GM23338 (cell line): ENCODE measurements around the gene CHN1. TPM values are rescaled to one million over a fixed set of nuclear protein-coding genes. Genes with fewer than 3 reads are reported as not detected.

Source experiments
- ATAC-seq: fragments of 200-7000 bp; cut with Tn5 transposase; 3 replicates; pipeline ENCODE4 v1.9.1; 2020
- DNase-seq: peaks from one replicate; pipeline ENCODE4 v3.0.0-alpha.2; 2015; ENCODE audit warnings: low spot score
- H2AFZ ChIP-seq: fragments of 200-600 bp; sonication (generic); 2 replicates; pipeline ENCODE4 v1.8.0; 2016; ENCODE audit warnings: antibody characterized with exemption, mild to moderate bottlenecking, moderate library complexity
- H3F3A ChIP-seq: fragments of 200-600 bp; sonication (generic); replicated peaks from 2 replicates; pipeline ENCODE4 v1.8.0; 2017; ENCODE audit warnings: antibody characterized with exemption, mixed run types, low read depth
- H3K27ac ChIP-seq: fragments of 200-600 bp; sonication (generic); 2 replicates; pipeline ENCODE4 v1.6.1; 2016; ENCODE audit warnings: low read depth
- H3K27me3 ChIP-seq: fragments of 200-600 bp; sonication (generic); 2 replicates; pipeline ENCODE4 v1.8.0; 2016; ENCODE audit warnings: mild to moderate bottlenecking, mixed run types, moderate library complexity; ENCODE audit not compliant: insufficient read depth
- H3K36me3 ChIP-seq: fragments of 200-600 bp; sonication (generic); 2 replicates; pipeline ENCODE4 v1.8.0; 2016; ENCODE audit warnings: mild to moderate bottlenecking; ENCODE audit not compliant: insufficient read depth
- H3K4me1 ChIP-seq: fragments of 200-600 bp; sonication (generic); 2 replicates; pipeline ENCODE4 v1.8.0; 2016; ENCODE audit warnings: mild to moderate bottlenecking, moderate library complexity; ENCODE audit not compliant: insufficient read depth
- H3K4me2 ChIP-seq: fragments of 200-600 bp; sonication (generic); 2 replicates; pipeline ENCODE4 v1.7.1; 2017; ENCODE audit warnings: mixed run types
- H3K4me3 ChIP-seq: fragments of 200-600 bp; sonication (generic); 2 replicates; pipeline ENCODE4 v1.6.1; 2016; ENCODE audit warnings: mixed run types
- H3K79me2 ChIP-seq: fragments of 200-600 bp; sonication (generic); replicated peaks from 2 replicates; pipeline ENCODE4 v1.8.0; 2017; ENCODE audit warnings: mild to moderate bottlenecking; ENCODE audit not compliant: insufficient read depth
- H3K9me2 ChIP-seq: fragments of 200-600 bp; sonication (generic); 2 replicates; pipeline ENCODE4 v1.8.0; 2017; ENCODE audit not compliant: insufficient read depth
- H4K20me1 ChIP-seq: fragments of 200-600 bp; sonication (generic); replicated peaks from 2 replicates; pipeline ENCODE4 v1.8.0; 2017; ENCODE audit warnings: mild to moderate bottlenecking; ENCODE audit not compliant: insufficient read depth
- H3K27ac Mint-ChIP-seq: 2 replicates; pipeline ENCODE4 v1.8.0; 2020; ENCODE audit warnings: inconsistent platforms, mild to moderate bottlenecking, moderate library complexity, mixed read lengths
- H3K27me3 Mint-ChIP-seq: 3 replicates; pipeline ENCODE4 v1.8.0; 2022; ENCODE audit warnings: low read depth, mild to moderate bottlenecking, moderate library complexity, mixed read lengths, inconsistent platforms; ENCODE audit not compliant: insufficient read depth, poor library complexity
- H3K36me3 Mint-ChIP-seq: 3 replicates; pipeline ENCODE4 v1.8.0; 2021; ENCODE audit warnings: low read depth, mild to moderate bottlenecking, inconsistent platforms, moderate library complexity, mixed read lengths
- H3K4me1 Mint-ChIP-seq: 3 replicates; pipeline ENCODE4 v1.8.0; 2020; ENCODE audit warnings: mild to moderate bottlenecking, inconsistent platforms, mixed read lengths
- H3K4me3 Mint-ChIP-seq: 3 replicates; pipeline ENCODE4 v1.8.0; 2021; ENCODE audit warnings: moderate library complexity, mild to moderate bottlenecking, inconsistent platforms, mixed read lengths
- H3K9me3 Mint-ChIP-seq: 3 replicates; pipeline ENCODE4 v1.8.0; 2020; ENCODE audit warnings: moderate library complexity, mild to moderate bottlenecking, inconsistent platforms, mixed read lengths
- CREB1 ChIP-seq: fragments of 250-450 bp; sonication (Bioruptor Pico); IDR thresholded peaks from 2 replicates; pipeline ENCODE4 v1.5.0; 2020; ENCODE audit warnings: low read depth, mild to moderate bottlenecking, moderate library complexity
- EZH2 ChIP-seq: fragments of 200-600 bp; sonication (generic); IDR thresholded peaks from one replicate; pipeline ENCODE4 v1.8.0; 2017; ENCODE audit warnings: antibody characterized with exemption, mild to moderate bottlenecking, low read depth; ENCODE audit not compliant: unreplicated experiment
- EZH2phosphoT487 ChIP-seq: fragments of 200-600 bp; sonication (generic); IDR thresholded peaks from one replicate; pipeline ENCODE4 v1.8.1; 2018; ENCODE audit warnings: antibody characterized with exemption; ENCODE audit not compliant: unreplicated experiment
- JUNB ChIP-seq: IDR thresholded peaks from one replicate; pipeline ENCODE4 v1.6.1; 2016; ENCODE audit warnings: antibody characterized with exemption; ENCODE audit not compliant: unreplicated experiment
- NANOG ChIP-seq: IDR thresholded peaks from 2 replicates; pipeline ENCODE4 v1.6.1; 2016; ENCODE audit warnings: antibody characterized with exemption, borderline replicate concordance
- POLR2AphosphoS5 ChIP-seq: IDR thresholded peaks from 2 replicates; pipeline ENCODE4 v1.6.1; 2016; ENCODE audit warnings: antibody characterized with exemption, low read depth
- STAT1 ChIP-seq: IDR thresholded peaks from one replicate; pipeline ENCODE4 v1.6.1; 2016; ENCODE audit warnings: antibody characterized with exemption; ENCODE audit not compliant: unreplicated experiment
- ZNF114 ChIP-seq: fragments of 250-450 bp; sonication (Bioruptor Pico); IDR thresholded peaks from 2 replicates; pipeline ENCODE4 v1.5.0; 2020; ENCODE audit warnings: mild to moderate bottlenecking, moderate library complexity
- ZNF331 ChIP-seq: fragments of 250-450 bp; sonication (Bioruptor Pico); IDR thresholded peaks from 2 replicates; pipeline ENCODE4 v1.5.0; 2020; ENCODE audit warnings: low read depth, mild to moderate bottlenecking, moderate library complexity
- polyA plus RNA-seq: library from polyadenylated mRNA; unstranded; fragments of >200 nt; fragmentation: Nextera tagmentation; extraction: Ambion mirVana; gene quantifications from 2 replicates; pipeline ENCODE4 v1.2.1, GENCODE V29; 2016
- total RNA-seq: library from RNA; depleted of rRNA; stranded (reverse); fragments of >200 nt; shearing (Covaris generic); gene quantifications from 2 replicates; pipeline ENCODE4 v1.2.3, GENCODE V29; 2014
- TF ChIP-seq, protein P1 (sequence below): IDR thresholded peaks from 2 replicates; pipeline ENCODE4 v1.6.1; 2016; ENCODE audit warnings: antibody characterized with exemption
- TF ChIP-seq, protein P2 (sequence below): IDR thresholded peaks from one replicate; pipeline ENCODE4 v1.6.1; 2018; ENCODE audit warnings: antibody characterized with exemption; ENCODE audit not compliant: unreplicated experiment
- TF ChIP-seq, protein P3 (sequence below), 2 experiments: fragments of 200-600 bp in 1 of 2; sonication (generic) in 1 of 2; conservative IDR thresholded peaks; 2 replicates each; pipeline versions ENCODE4 v1.5.1 to v1.6.1; 2016 to 2017; ENCODE audit warnings: antibody characterized with exemption in 2 of 2, low read depth in 2 of 2, mild to moderate bottlenecking in 2 of 2, moderate library complexity in 1 of 2
- TF ChIP-seq, protein P4 (sequence below): fragments of 250-450 bp; sonication (Bioruptor Pico); IDR thresholded peaks from 2 replicates; pipeline ENCODE4 v1.5.0; 2020; ENCODE audit warnings: mild to moderate bottlenecking, moderate library complexity

CHN1 gene
- total and polyA plus RNA-seq, 2 experiments from 2014 or later = 28.1 to 36.5 TPM

DNA sequence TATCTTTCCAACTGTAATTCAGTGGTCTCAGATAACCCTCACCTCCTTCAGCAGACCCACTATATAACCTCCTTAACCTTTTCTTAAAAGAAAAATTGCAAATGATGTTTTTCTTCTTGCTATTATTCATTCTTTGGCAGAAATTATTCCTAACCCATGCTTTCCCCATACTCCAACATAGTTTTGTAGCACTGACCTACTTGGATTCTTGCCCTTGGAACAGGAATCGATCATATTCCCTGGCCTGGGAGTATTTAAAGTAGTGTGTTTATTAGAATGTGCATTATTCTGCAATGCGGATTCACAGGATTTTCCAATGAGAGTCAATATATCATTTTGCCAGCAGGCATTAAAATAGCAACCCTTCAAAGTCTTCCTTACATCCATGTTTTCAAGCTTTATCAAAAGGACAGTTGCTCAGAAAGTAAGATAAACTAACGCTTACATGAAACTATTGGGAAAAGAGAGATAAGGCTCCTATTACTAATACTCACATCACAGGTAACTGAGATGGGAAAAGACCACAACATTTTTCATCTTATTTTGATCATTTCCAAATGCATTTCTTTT is 37.4 kb downstream of the CHN1 start:
- Histone ChIP-seq H3K4me1 (peaks cover 63% of the 10 kb centered on the region), H3K27ac (peak overlapping the region; percentile 40; the same call in 1 of the 2 replicates)
- H3K4me1 Mint-ChIP-seq = peaks cover 60% of the 10 kb centered on the region

More for the DNA sequence above, 37.4 kb downstream of the CHN1 start:
- Histone ChIP-seq H3K4me3 (no peak overlapping the region), H2AFZ (no peak overlapping the region), H3K79me2 (peaks cover 80% of the 10 kb centered on the region), H3F3A (peaks cover 5% of the 10 kb centered on the region; the same call in 1 of the 2 replicates), H3K9me2 (no peaks in the 10 kb centered on the region), H4K20me1 (no peaks in the 10 kb centered on the region), H3K4me2 (no peak overlapping the region), H3K27me3 (no peaks in the 10 kb centered on the region), H3K36me3 (no peaks in the 10 kb centered on the region)
- no peak overlapping the region for H3K4me3 Mint-ChIP-seq
- peak overlapping the region; percentile 71 for H3K27ac Mint-ChIP-seq
- H3K36me3 Mint-ChIP-seq = peaks cover 27% of the 10 kb centered on the region
- peaks cover 2% of the 10 kb centered on the region for H3K27me3 Mint-ChIP-seq
- DNase-seq (no peak), ATAC-seq (no peak)
- no peaks in the 10 kb centered on the region; the same call in 2 of the 3 replicates for H3K9me3 Mint-ChIP-seq
- TF ChIP-seq EZH2 (no peak), POLR2AphosphoS5 (no peak), ZNF331 (no peak), NANOG (no peak), STAT1 (no peak), JUNB (no peak), CREB1 (CRISPR knock-in tag) (no peak), EZH2phosphoT487 (no peak), ZNF114 (CRISPR knock-in tag) (no peak)
- TF ChIP-seq, protein P1, sequence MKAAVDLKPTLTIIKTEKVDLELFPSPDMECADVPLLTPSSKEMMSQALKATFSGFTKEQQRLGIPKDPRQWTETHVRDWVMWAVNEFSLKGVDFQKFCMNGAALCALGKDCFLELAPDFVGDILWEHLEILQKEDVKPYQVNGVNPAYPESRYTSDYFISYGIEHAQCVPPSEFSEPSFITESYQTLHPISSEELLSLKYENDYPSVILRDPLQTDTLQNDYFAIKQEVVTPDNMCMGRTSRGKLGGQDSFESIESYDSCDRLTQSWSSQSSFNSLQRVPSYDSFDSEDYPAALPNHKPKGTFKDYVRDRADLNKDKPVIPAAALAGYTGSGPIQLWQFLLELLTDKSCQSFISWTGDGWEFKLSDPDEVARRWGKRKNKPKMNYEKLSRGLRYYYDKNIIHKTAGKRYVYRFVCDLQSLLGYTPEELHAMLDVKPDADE = no peak
- TF ChIP-seq, protein P2, sequence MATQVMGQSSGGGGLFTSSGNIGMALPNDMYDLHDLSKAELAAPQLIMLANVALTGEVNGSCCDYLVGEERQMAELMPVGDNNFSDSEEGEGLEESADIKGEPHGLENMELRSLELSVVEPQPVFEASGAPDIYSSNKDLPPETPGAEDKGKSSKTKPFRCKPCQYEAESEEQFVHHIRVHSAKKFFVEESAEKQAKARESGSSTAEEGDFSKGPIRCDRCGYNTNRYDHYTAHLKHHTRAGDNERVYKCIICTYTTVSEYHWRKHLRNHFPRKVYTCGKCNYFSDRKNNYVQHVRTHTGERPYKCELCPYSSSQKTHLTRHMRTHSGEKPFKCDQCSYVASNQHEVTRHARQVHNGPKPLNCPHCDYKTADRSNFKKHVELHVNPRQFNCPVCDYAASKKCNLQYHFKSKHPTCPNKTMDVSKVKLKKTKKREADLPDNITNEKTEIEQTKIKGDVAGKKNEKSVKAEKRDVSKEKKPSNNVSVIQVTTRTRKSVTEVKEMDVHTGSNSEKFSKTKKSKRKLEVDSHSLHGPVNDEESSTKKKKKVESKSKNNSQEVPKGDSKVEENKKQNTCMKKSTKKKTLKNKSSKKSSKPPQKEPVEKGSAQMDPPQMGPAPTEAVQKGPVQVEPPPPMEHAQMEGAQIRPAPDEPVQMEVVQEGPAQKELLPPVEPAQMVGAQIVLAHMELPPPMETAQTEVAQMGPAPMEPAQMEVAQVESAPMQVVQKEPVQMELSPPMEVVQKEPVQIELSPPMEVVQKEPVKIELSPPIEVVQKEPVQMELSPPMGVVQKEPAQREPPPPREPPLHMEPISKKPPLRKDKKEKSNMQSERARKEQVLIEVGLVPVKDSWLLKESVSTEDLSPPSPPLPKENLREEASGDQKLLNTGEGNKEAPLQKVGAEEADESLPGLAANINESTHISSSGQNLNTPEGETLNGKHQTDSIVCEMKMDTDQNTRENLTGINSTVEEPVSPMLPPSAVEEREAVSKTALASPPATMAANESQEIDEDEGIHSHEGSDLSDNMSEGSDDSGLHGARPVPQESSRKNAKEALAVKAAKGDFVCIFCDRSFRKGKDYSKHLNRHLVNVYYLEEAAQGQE = no peak
- TF ChIP-seq, protein P3, sequence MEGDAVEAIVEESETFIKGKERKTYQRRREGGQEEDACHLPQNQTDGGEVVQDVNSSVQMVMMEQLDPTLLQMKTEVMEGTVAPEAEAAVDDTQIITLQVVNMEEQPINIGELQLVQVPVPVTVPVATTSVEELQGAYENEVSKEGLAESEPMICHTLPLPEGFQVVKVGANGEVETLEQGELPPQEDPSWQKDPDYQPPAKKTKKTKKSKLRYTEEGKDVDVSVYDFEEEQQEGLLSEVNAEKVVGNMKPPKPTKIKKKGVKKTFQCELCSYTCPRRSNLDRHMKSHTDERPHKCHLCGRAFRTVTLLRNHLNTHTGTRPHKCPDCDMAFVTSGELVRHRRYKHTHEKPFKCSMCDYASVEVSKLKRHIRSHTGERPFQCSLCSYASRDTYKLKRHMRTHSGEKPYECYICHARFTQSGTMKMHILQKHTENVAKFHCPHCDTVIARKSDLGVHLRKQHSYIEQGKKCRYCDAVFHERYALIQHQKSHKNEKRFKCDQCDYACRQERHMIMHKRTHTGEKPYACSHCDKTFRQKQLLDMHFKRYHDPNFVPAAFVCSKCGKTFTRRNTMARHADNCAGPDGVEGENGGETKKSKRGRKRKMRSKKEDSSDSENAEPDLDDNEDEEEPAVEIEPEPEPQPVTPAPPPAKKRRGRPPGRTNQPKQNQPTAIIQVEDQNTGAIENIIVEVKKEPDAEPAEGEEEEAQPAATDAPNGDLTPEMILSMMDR (conservative IDR thresholded peaks at IDR 0.05; ENCODE audit: low read depth in 2 of 2) = no peak
- TF ChIP-seq, protein P4, sequence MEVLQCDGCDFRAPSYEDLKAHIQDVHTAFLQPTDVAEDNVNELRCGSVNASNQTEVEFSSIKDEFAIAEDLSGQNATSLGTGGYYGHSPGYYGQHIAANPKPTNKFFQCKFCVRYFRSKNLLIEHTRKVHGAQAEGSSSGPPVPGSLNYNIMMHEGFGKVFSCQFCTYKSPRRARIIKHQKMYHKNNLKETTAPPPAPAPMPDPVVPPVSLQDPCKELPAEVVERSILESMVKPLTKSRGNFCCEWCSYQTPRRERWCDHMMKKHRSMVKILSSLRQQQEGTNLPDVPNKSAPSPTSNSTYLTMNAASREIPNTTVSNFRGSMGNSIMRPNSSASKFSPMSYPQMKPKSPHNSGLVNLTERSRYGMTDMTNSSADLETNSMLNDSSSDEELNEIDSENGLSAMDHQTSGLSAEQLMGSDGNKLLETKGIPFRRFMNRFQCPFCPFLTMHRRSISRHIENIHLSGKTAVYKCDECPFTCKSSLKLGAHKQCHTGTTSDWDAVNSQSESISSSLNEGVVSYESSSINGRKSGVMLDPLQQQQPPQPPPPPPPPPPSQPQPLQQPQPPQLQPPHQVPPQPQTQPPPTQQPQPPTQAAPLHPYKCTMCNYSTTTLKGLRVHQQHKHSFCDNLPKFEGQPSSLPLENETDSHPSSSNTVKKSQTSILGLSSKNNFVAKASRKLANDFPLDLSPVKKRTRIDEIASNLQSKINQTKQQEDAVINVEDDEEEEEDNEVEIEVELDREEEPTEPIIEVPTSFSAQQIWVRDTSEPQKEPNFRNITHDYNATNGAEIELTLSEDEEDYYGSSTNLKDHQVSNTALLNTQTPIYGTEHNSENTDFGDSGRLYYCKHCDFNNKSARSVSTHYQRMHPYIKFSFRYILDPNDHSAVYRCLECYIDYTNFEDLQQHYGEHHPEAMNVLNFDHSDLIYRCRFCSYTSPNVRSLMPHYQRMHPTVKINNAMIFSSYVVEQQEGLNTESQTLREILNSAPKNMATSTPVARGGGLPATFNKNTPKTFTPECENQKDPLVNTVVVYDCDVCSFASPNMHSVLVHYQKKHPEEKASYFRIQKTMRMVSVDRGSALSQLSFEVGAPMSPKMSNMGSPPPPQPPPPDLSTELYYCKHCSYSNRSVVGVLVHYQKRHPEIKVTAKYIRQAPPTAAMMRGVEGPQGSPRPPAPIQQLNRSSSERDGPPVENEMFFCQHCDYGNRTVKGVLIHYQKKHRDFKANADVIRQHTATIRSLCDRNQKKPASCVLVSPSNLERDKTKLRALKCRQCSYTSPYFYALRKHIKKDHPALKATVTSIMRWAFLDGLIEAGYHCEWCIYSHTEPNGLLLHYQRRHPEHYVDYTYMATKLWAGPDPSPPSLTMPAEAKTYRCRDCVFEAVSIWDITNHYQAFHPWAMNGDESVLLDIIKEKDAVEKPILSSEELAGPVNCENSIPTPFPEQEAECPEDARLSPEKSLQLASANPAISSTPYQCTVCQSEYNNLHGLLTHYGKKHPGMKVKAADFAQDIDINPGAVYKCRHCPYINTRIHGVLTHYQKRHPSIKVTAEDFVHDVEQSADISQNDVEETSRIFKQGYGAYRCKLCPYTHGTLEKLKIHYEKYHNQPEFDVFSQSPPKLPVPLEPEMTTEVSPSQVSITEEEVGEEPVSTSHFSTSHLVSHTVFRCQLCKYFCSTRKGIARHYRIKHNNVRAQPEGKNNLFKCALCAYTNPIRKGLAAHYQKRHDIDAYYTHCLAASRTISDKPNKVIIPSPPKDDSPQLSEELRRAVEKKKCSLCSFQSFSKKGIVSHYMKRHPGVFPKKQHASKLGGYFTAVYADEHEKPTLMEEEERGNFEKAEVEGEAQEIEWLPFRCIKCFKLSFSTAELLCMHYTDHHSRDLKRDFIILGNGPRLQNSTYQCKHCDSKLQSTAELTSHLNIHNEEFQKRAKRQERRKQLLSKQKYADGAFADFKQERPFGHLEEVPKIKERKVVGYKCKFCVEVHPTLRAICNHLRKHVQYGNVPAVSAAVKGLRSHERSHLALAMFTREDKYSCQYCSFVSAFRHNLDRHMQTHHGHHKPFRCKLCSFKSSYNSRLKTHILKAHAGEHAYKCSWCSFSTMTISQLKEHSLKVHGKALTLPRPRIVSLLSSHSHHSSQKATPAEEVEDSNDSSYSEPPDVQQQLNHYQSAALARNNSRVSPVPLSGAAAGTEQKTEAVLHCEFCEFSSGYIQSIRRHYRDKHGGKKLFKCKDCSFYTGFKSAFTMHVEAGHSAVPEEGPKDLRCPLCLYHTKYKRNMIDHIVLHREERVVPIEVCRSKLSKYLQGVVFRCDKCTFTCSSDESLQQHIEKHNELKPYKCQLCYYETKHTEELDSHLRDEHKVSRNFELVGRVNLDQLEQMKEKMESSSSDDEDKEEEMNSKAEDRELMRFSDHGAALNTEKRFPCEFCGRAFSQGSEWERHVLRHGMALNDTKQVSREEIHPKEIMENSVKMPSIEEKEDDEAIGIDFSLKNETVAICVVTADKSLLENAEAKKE (CRISPR knock-in tag) = no peak
